DMS114 treated with DMSO at 0.1 percent for 48 hours (cell line): ENCODE data around the gene KIAA0825.

Source experiments
- DNase-seq: peaks from one replicate; lab custom pipeline; 2025; ENCODE audit not compliant: unreplicated experiment; lab: John Stamatoyannopoulos, UW

The KIAA0825 gene

GRCh38 chr5:94442076-94442475 lies 176.3 kb downstream of the KIAA0825 start:
- DNase-seq = no peak

GRCh38 chr5:94440015-94440414 lies 178.4 kb downstream of the KIAA0825 start:
- DNase-seq = no peak

GRCh38 chr5:94433397-94434163 lies 184.8 kb downstream of the KIAA0825 start:
- no peak for DNase-seq

GRCh38 chr5:94432499-94432898 lies 185.9 kb downstream of the KIAA0825 start:
- DNase-seq = no peak

- no peak for DNase-seq
Measured at GRCh38 chr5:94431696-94432095, 186.7 kb downstream of the KIAA0825 start.

DNA sequence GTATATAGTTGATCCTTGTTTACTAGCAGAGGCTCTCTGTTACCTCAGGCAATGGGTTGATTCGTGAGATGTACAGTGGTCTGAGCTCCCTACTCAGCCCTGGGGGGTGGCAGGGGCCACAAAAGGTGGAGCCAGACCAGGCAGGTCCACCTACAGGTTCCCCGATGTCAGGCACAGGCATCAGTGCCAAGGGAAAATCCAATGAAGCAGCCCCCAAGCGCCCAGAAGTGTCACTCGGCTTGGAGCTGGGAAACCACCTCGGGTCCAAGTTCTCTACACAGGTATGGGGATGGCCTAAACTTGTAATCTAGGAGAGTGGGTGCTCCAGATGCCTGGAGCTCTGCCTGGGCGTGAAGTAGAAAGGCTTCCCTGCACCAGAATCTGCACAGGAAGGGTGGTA lies 188.8 kb downstream of the KIAA0825 start:
- DNase-seq = no peak

DNA sequence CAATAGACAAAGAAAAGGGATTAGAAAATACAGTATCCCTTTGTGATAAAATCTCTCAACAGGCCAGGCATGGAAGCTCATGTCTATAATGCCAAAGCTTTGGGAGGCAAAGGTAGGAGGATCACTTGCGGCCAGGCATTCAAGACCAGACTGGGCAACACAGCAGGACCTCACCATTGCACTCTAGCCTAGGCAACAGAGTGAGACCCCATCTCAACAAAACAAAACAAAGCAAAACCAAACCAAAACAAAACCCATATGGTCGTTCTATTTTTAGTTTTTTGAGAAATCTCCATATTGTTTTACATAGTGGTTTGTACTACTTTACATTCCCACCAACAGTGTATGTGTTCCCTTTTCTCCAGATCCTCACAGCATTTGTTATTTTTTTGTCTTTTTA lies 193.0 kb downstream of the KIAA0825 start:
- no peak for DNase-seq

- no peak for DNase-seq
Measured at GRCh38 chr5:94423411-94423810, 195.0 kb downstream of the KIAA0825 start.

- no peak for DNase-seq
Measured at GRCh38 chr5:94422812-94423211, 195.6 kb downstream of the KIAA0825 start.

- DNase-seq = no peak
Measured at GRCh38 chr5:94420885-94421284, 197.5 kb downstream of the KIAA0825 start.

GRCh38 chr5:94415798-94416197 lies 202.6 kb downstream of the KIAA0825 start:
- no peak for DNase-seq

- DNase-seq = no peak
Measured at GRCh38 chr5:94409440-94409839, 209.0 kb downstream of the KIAA0825 start.

DNA sequence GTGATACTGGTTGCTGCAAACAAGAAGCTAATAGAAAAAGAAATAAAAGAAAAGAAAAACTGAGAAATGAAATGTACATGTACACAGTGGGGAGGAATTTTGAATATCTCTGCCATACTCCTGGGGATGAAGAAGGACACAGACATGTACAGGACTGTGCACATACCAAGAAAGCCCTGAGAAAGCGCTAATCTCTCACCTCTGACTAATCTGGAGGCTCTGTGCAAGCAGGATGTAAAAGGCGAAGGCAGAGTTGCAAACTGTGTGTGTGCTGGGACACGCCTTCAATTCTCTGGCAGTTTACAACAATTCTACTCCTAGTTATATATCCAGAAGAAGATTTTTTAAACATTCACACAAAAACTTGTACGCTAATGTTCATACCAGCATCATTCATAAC lies 211.4 kb downstream of the KIAA0825 start:
- no peak for DNase-seq

DNA sequence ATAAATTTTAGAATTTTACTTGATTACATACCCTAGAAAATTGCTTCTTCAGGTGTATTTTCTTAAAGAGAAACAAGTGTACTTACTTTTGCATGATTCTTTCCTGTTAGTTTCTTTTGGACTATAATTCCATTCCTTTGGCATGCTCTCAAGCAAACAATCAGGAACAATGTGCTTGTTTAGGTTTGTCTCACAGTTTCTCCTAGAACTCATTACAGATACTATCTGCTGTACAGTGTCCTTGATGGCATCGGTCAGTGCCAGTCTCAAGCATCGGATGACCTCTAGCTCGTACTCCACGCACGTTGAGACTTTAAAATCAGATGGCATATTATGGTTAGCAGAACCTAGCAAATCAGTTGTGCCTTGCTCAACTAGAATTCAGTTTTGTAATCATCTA lies 214.9 kb downstream of the KIAA0825 start:
- DNase-seq = no peak

- DNase-seq = no peak
Measured at GRCh38 chr5:94402096-94402495, 216.3 kb downstream of the KIAA0825 start.

DNA sequence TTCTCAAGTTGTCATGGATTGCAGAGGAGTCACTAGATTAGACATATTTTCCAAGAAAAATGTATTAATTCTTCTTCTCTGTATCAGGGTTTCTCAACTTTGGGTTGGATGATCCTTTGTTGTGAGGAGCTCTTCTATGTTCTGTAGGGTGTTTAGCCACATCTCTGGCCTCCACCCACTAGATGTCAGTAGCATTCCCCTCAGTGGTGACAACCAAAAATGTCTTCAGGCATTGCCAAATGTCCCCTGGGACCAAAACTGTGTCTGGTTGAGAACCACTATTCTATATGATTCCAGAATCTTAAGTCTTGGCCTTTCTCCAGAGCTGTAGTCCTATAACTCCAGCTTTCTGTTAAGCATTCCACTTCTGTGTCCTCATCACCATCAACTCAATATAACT lies 220.9 kb downstream of the KIAA0825 start:
- no peak for DNase-seq

GRCh38 chr5:94396687-94397086 lies 221.7 kb downstream of the KIAA0825 start:
- DNase-seq = no peak

DNA sequence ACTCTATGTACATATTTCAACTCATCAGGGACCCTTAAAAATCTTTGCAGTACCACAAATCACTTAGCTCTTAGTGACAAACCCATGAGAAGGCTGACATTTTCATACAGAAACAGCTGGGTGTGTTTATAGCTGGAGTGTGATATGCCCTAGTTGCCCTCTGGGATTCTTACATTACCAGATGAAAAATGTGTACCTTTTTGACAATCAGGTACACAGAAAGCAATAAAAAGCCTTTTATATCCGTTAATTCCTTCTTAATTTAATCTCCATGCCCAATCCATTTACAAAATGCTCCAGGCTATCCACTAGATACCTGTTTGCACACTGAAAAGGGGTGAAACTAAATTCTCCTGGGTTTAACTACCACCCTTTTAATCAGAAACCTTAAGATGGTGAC lies 222.9 kb downstream of the KIAA0825 start:
- DNase-seq = no peak

DNA sequence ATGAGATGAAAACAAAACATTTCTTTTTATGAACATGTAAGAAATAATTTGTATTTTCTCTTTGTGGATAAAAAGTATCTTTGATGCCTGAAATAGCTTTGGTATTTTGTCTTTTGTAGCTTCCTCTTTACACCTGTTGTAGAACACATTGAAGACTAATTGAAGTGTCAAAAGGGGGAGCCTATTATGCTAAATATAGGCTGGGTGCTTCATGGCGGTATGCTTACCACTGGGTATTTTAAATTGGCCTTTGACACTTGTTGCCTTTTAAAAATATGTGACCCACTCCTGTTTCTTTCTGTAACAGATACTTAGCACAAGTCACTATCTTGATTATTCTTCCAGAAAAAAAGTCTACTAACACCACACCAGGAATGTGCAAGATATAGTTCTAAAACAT lies 226.4 kb downstream of the KIAA0825 start:
- DNase-seq = no peak

GRCh38 chr5:94389515-94389899 lies 228.9 kb downstream of the KIAA0825 start:
- DNase-seq = no peak

DNA sequence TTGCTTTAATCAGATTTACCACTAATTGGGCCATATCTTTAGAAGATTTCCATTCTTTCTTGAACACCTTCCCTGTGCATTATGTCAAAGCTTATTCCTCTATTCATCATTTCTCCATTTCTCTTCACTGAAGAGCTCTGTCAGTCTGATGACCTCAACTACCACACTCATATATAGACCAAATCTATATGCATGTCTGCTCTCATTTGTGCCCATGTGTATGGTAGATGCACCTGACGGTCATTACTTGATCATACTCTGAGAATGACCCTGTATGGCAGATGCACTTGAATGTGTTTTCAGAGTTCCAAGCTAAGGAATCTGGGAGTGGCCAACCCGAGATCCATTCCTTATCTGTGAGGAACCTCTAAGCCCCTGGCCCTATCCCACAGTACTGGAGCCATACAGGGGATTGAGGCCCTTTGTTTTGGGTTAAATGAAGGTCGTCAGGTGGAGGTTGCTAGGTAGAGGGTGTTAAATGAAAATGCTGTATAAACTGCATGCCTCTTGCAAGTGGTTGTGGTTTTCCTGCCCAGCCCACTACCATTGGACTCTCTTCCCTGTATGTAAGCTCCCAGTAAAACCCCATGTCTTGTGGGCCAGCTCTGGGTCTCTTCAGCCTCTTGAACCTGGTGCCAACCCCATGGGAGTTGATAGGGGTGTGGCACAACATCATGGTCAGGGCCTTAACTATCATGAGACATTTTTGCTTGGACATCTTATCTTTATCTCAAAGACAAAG lies 229.5 kb downstream of the KIAA0825 start:
- DNase-seq = no peak

DNA sequence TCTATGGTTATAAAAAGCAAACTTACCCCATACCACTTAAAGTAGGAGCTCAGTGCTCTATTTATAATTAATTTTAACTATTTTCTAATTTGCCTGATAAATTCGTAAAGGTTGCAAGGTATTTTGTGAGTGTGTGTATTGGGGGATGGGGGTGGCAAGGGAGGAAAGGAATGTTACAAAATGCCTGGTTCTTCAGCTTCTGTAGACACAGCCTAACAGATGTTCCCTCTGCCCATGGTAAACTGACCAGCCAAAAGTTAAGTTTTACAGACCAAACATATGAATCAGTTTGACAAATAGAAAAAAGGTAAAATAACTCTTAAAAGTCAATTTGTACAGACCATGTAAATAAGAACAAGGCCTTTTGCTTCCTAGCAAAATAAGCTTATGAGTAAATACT lies 232.6 kb downstream of the KIAA0825 start:
- no peak for DNase-seq

GRCh38 chr5:94378062-94378461 lies 240.3 kb downstream of the KIAA0825 start:
- no peak for DNase-seq
